Astrocyte of the cerebellum (primary cell): ENCODE data around the gene VEGFB.

Experiments
- DNase-seq: peaks from one replicate; pipeline ENCODE4 v3.0.0-alpha.2; 2011; ENCODE audit warnings: low read depth
- H3K4me3 ChIP-seq: 2 replicates; pipeline ENCODE4 v1.5.1; 2011; ENCODE audit warnings: mild to moderate bottlenecking, low read depth, low read length, moderate library complexity
- CTCF ChIP-seq: IDR thresholded peaks from 2 replicates; pipeline ENCODE4 v1.5.1; 2012; ENCODE audit warnings: low read length, low read depth, moderate library complexity, mild to moderate bottlenecking; ENCODE audit errors: missing control alignments
- in situ Hi-C: cut with HindIII; loops from 2 replicates; pipeline ENCODE4 v1.10.0; 2017; ENCODE audit warnings: low sequenced_read_pairs

VEGFB gene

GRCh38 chr11:64225608-64226506 is 8.5 kb upstream of the VEGFB start, which contains the start of the genes NUDT22 and TRPT1:
NUDT22 (plus strand) TSS chr11:64226274; CDS start chr11:64226653, 379 bp downstream.
TRPT1 (minus strand) TSS chr11:64226186; CDS start chr11:64225860, 326 bp downstream.
- H3K4me3 ChIP-seq, result peak within 1 kb of the TSS; percentile 61
- no peak for DNase-seq
- in situ Hi-C loops, result no loop called here
- peak; percentile 37 for TF ChIP-seq CTCF

GRCh38 chr11:64226507-64227051 is 7.8 kb upstream of the VEGFB start:
- H3K4me3 ChIP-seq, result peak overlapping the region; percentile 61
- in situ Hi-C loops, result no loop called here
- no peak for TF ChIP-seq CTCF
- DNase-seq, result no peak

- TF ChIP-seq CTCF, result no peak
- in situ Hi-C loops, result no loop called here
- no peak for DNase-seq
- peak overlapping the region; percentile 61 for H3K4me3 ChIP-seq
Measured at GRCh38 chr11:64227405-64227956, 6.9 kb upstream of the VEGFB start.

GRCh38 chr11:64229090-64229743 is 5.2 kb upstream of the VEGFB start:
- in situ Hi-C loops, result no loop called here
- DNase-seq, result no peak
- TF ChIP-seq CTCF, result no peak
- H3K4me3 ChIP-seq, result no peak overlapping the region

GRCh38 chr11:64229744-64230170 is 4.6 kb upstream of the VEGFB start:
- peak overlapping the region; percentile 70 for H3K4me3 ChIP-seq
- TF ChIP-seq CTCF, result no peak
- no peak for DNase-seq
- in situ Hi-C loops, result no loop called here
